GM19455 (cell line): ENCODE measurements around the gene THRB.

Experiments used
- ATAC-seq: cut with Tn5 transposase; IDR thresholded peaks from one replicate; pipeline ENCODE4 v1.9.1; 2021; ENCODE audit not compliant: unreplicated experiment

The THRB gene

GRCh38 chr3:24195504-24196230 lies 299.0 kb downstream of the THRB start:
- no peak for ATAC-seq

- no peak for ATAC-seq
Measured at GRCh38 chr3:24192469-24193056, 302.1 kb downstream of the THRB start.

- ATAC-seq, result no peak
Measured at GRCh38 chr3:24191801-24192403, 302.7 kb downstream of the THRB start.

- ATAC-seq, result no peak
Measured at GRCh38 chr3:24190256-24190655, 304.4 kb downstream of the THRB start.

GRCh38 chr3:24185738-24186384 lies 308.8 kb downstream of the THRB start:
- peak; percentile 82 for ATAC-seq

DNA sequence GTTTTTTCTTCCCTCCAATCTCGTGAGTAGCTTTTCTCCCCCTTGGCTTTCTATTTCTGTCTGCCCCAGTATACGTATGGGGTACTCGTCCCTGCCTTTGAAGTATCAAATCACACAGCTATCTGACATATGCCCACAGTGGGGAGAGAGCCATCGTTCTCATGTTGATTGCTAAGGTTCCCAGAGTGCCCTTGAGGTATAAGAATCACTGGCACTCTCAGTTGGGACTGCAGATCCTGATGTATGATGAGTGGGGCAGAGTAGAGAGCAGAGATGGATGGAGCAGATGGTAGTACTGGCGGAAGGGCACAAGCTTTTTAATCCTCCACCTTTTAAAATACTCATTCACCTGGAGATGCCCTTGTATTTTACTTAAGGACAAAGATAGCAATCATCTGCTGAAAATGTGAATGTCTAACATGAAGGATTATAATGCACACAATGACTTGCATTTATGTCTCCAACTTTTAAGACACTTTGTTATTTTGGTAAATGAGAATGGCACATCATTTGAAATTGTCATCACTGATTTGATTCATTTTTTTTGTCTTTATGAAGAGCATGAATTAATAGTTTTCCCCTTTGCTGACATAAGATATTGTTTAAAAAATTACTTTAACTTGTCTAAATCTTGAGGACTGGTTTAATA lies 310.0 kb downstream of the THRB start:
- no peak for ATAC-seq

GRCh38 chr3:24182756-24183155 lies 311.9 kb downstream of the THRB start:
- no peak for ATAC-seq

DNA sequence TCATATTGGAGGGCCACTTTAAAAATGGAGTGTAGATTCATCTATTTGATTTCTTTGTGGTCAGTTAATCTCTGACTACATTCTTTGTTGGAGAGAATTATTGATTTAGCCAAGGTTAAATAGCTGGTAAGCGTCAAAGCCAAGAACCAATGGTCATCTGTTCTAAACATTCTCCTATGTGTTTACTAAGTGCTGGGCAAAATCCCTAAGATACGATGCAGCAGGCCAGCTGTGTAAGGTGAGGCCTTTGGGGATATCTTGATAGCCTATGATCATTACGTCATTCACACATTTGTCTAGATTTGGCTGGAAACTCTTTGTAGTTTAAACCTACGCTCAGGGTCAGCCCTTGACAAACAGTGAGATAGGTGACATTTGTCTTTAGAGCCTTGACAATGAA lies 313.4 kb downstream of the THRB start:
- ATAC-seq, result no peak

DNA sequence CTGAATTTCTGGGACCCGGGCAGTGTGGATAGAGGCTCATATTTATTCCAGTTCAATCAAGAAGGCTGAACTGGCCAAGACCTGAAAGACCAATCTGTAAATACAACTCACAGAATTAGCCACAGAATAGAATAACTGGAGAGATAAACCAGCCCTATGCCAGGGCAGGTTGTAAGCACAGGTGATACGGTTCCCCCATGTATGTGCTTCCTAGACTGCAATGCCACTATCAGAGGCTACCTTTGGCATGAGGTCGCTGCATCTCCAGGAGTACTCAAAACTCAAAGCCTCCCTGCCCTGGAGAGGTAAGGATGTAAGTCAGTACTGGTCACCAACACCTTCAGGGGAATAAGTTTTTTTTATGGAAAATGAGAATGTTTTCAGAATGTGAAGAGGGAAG lies 314.0 kb downstream of the THRB start:
- no peak for ATAC-seq

- ATAC-seq, result no peak
Measured at GRCh38 chr3:24177201-24177600, 317.4 kb downstream of the THRB start.

DNA sequence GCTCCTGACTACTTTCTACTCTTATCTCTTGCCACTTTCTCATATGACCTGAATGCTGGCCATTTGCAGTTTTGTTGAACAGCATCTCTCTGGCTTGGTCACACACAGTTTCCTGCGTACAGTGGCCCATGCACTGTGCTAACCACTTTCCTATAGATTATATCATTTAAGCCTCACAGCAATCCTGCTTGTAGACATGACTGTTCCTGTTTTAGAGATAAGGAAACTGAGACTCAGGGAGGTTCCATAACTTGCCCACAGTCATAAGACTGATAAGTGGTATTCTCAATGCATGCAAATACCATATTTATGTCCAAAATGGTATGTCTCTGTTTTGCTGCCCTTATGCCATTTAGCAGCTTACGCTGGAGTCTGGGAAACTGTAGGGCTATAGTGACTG lies 320.0 kb downstream of the THRB start:
- no peak for ATAC-seq

DNA sequence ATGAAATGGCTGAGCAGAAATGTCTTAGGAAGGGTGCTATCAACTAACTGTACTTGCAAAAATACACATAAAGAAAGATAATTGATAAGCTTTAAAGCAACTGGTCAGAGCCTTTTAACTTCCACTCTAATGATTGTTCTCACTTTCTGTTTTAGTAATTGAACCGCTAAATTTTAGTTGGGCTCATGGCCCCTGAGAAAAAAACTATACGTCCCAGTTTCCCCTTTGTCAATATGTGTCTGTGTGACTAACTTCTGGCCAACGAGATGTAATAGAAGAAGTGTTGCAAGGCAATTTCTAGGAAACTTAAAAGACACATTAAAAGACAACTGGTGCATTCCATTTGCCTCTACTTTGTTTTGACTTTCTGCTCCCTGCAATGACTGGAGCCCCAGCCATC lies 325.7 kb downstream of the THRB start:
- no peak for ATAC-seq

- no peak for ATAC-seq
Measured at GRCh38 chr3:24167429-24167828, 327.2 kb downstream of the THRB start.

DNA sequence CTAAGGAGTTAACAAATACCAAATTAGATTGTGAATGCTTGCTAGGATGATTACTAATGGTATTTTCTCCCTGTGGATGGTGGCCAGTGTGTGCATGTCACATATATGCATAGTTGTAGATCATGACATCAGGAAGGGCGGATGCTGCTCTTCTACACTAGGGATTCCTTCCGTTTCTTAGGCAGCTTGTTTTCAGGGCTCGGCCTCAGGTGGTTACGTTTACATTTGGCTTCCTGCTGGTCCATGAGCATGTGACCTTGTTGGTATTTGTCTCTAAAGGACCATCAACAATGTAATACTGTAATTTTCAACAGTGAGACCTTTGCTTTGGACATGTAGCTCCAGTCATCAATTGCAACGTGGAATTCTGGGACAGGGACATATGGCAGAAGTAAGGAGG lies 328.1 kb downstream of the THRB start:
- ATAC-seq, result no peak

DNA sequence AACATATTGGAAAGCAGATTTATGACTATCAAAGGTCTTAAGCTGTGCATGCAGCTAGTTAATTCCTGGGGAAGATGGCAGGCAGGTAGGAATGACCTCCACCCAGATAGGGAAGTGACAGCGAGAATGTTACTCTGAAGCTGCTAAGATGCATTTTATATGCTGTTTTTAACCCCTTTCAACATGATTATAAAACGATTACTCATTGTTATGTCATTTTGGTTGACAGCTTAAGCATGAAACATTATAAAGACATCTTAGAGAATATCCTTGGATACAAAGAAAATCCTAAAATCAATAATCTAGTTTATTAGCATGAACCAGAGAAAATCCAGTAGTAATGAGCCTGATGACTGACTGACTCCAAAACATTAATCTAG lies 329.1 kb downstream of the THRB start:
- no peak for ATAC-seq

DNA sequence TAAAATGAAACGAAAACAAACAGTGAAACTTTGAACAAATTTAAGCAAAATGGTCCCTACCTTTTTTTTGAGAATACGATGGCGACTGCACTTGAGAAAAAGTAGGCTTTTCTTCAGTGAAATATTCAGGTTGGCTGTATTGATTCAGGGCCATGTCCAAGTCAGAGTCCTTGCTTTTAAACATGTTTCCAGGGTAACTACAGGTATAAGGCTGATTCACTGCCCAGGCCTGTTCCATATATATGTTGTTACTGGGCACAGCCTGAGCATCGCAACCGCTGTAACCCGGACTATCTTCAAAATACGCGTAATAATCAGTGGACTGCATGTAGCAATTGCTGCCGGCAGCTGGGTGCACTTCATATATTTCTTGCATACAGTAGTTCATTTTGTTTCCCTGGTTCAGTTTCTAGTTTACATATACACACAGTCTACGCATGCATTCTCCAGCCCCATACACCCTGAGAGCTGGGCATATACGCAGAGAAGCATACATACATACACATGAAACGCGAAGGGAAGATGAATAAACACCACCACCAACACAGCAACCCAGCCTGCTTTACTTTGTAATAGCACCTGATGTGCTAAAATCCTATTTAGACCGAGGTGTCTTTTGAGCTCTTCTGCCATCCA lies 329.6 kb downstream of the THRB start:
- ATAC-seq, result no peak

- no peak for ATAC-seq
Measured at GRCh38 chr3:24162929-24163328, 331.7 kb downstream of the THRB start.

- no peak for ATAC-seq
Measured at GRCh38 chr3:24161841-24162240, 332.8 kb downstream of the THRB start.

- ATAC-seq, result no peak
Measured at GRCh38 chr3:24160424-24161095, 334.1 kb downstream of the THRB start.

DNA sequence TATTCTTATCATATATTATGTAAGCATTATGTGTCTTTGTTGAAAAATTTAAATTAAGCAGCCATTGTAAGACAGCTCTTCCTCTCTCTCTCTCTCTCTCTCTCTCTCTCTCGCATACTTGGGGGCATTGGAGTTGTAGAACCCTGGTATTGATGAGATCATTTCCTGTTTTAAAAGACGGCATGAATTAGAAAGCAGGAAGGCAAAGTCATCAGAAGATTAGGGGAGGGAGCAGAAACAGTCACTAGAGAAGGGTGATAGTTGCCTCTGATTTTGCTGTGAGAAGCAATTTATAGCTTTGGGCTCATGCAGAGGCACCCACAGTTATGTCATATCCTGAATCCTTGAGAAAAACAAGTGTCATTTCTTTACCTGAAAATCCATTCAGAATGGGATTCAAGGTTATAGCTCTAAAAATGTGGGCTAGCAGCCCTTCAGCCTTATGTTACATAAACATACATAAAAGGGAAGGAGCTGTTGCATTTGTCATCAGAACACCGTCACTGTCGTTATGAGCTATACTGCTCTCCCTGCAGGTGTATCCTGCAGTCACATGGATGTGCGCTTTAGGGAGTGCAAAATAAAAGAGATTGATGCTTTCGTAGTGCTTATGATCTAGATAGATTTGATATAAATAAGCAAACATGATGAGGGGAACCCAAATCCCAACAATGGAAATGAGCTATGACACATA lies 335.7 kb downstream of the THRB start:
- ATAC-seq, result no peak
